GM18909 (cell line): ENCODE measurements around the gene GPSM1.
"Not testable (repeated sequence)": the region's sequence is repeated elsewhere in the genome, so short reads cannot be mapped to it uniquely, and the experiment has no call there.

Experiments used
- ATAC-seq: cut with Tn5 transposase; IDR thresholded peaks from one replicate; pipeline ENCODE4 v1.9.1; 2021; ENCODE audit warnings: mild to moderate bottlenecking; ENCODE audit not compliant: unreplicated experiment, poor library complexity

The GPSM1 gene

DNA sequence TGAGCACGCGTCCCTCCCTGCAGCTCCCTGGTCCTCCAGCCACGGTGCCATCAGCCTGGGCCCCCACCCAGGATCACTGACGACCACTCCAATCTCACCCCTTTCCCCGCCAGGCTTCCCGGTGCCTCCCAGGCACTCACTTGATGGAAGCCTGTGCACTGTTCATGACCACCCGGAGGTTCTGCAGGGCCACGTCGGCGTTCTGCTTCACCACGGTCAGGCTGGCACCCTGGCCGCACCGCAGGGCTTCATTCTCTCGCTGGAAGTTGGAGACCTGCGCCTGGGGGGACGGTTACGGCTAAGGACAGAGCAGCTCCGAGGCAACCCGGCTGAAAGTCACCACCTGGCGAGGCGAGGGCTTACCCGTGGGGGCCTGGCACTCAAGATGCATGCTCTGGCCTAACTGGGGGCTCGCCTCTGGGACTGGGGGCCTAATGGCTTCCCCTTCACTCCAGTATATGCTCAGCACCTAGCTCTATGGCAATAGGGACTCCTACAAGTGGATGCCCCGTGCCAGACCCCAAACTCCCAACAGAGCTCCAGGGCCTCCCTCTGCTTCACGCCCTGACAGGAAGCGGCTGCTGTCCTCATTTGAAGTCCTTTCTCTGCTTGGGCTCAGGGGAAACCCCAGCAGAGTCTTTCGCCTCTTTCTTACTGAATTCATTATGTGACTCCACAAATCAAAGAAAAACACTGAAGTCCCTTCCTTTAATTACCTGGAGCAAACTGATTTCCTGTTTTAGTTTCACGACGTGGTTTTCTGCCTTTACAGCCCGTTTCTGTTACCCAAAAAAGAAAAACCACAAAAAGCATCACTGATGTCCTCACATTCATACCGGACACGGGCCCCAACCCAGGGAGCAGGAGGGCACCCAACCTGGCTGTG, 76.8 kb downstream of the GPSM1 start:
- no peak for ATAC-seq

GRCh38 chr9:136404801-136405136, 77.4 kb downstream of the GPSM1 start:
- ATAC-seq = no peak

GRCh38 chr9:136405481-136405880, 78.1 kb downstream of the GPSM1 start:
- ATAC-seq = no peak

DNA sequence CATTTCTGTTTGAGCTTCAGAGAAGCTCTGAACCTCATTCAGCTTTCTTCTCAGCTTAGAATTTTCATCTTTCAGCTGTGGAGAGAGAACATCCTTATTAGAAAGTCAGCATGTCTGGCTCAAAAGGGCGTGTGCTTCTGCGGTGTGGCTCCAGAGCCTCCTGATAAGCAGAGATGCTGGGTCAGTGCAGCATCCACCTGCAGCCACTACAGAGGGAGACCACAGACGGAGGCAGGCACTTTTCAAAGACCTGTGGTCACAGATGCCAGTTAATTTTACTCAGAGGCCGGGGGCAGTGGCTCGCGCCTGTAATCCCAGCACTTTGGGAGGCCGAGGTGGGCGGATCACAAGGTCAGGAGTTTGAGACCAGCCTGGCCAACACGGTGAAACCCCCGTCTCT, 78.6 kb downstream of the GPSM1 start:
- not testable (repeated sequence) for ATAC-seq

GRCh38 chr9:136407061-136407460, 79.7 kb downstream of the GPSM1 start:
- not testable (repeated sequence) for ATAC-seq

DNA sequence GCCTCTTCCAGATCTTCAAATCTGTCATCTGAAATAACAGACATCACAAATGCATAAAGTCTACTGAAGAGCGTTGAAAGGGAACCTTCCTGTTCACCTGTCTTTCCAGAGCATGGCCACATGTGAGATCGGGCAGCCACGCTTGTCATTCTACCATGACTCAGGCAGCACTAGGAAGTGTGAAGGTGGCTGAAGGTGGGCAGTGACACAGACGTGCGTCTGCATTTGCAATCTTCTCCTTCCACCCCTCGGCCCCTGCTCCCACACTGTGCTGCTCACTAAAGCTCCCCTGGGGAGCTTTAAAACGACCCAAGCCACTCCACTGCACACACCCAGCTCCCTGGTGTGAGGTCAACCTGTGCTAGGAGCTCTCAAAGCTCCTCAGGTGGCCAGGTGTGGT, 80.6 kb downstream of the GPSM1 start:
- ATAC-seq = no peak
